DND-41 (cell line): Measurements from ENCODE around the gene MRAP2.

ENCODE experiments used
- ATAC-seq: fragments of 200-7000 bp; cut with Tn5 transposase; 3 replicates; pipeline ENCODE4 v1.9.1; 2021; ENCODE audit warnings: low read depth; ENCODE audit not compliant: insufficient read depth
- DNase-seq: peaks from one replicate; pipeline ENCODE4 v3.0.0-alpha.2; 2020
- H2AFZ ChIP-seq: 2 replicates; pipeline ENCODE4 v1.6.0; 2012; ENCODE audit warnings: low read depth, low read length
- H3K27ac ChIP-seq: 2 replicates; pipeline ENCODE4 v1.5.1; 2012; ENCODE audit warnings: low read length, inconsistent platforms
- H3K27me3 ChIP-seq: fragments of 200-600 bp; sonication (generic); 2 replicates; pipeline ENCODE4 v1.6.0; 2012; ENCODE audit warnings: low read length, mild to moderate bottlenecking, inconsistent platforms; ENCODE audit not compliant: insufficient read depth, poor library complexity
- H3K36me3 ChIP-seq: 2 replicates; pipeline ENCODE4 v1.5.1; 2012; ENCODE audit warnings: low read length, inconsistent platforms; ENCODE audit not compliant: insufficient read depth
- H3K4me1 ChIP-seq: 2 replicates; pipeline ENCODE4 v1.5.1; 2012; ENCODE audit warnings: mild to moderate bottlenecking, low read length; ENCODE audit not compliant: insufficient read depth
- H3K4me2 ChIP-seq: 2 replicates; pipeline ENCODE4 v1.6.0; 2012; ENCODE audit warnings: mild to moderate bottlenecking, moderate library complexity, low read length, inconsistent platforms; ENCODE audit not compliant: insufficient read depth
- H3K4me3 ChIP-seq, 2 experiments: fragments of 200-600 bp in 1 of 2; shearing (Covaris generic) in 1 of 2; 2 replicates each; pipeline ENCODE4 v1.5.1; 2012 to 2016; ENCODE audit warnings: inconsistent platforms in 2 of 2, low read length in 2 of 2, mild to moderate bottlenecking in 2 of 2, low read depth in 1 of 2, moderate library complexity in 1 of 2
- H3K79me2 ChIP-seq: 2 replicates; pipeline ENCODE4 v1.6.0; 2012; ENCODE audit warnings: low read length, inconsistent platforms; ENCODE audit not compliant: insufficient read depth
- H3K9ac ChIP-seq: 2 replicates; pipeline ENCODE4 v1.6.0; 2012; ENCODE audit warnings: low read depth, mild to moderate bottlenecking, inconsistent platforms, low read length, moderate library complexity
- H3K9me3 ChIP-seq: 2 replicates; pipeline ENCODE4 v1.5.1; 2012; ENCODE audit warnings: low read length, moderate library complexity, mild to moderate bottlenecking, inconsistent platforms; ENCODE audit not compliant: insufficient read depth, severe bottlenecking
- H4K20me1 ChIP-seq: 2 replicates; pipeline ENCODE4 v1.6.0; 2012; ENCODE audit warnings: low read length; ENCODE audit not compliant: insufficient read depth
- EZH2 ChIP-seq: IDR thresholded peaks from 3 replicates; pipeline ENCODE4 v1.6.1; 2012; ENCODE audit warnings: borderline replicate concordance, low read depth, mild to moderate bottlenecking, moderate library complexity, low read length, inconsistent platforms; ENCODE audit not compliant: severe bottlenecking
- TF ChIP-seq, protein P1 (sequence below): IDR thresholded peaks from 2 replicates; pipeline ENCODE4 v1.5.1; 2012; ENCODE audit warnings: borderline replicate concordance, low read length, moderate library complexity, mild to moderate bottlenecking; ENCODE audit not compliant: poor library complexity, severe bottlenecking; ENCODE audit errors: extremely low read depth

MRAP2 gene

DNA sequence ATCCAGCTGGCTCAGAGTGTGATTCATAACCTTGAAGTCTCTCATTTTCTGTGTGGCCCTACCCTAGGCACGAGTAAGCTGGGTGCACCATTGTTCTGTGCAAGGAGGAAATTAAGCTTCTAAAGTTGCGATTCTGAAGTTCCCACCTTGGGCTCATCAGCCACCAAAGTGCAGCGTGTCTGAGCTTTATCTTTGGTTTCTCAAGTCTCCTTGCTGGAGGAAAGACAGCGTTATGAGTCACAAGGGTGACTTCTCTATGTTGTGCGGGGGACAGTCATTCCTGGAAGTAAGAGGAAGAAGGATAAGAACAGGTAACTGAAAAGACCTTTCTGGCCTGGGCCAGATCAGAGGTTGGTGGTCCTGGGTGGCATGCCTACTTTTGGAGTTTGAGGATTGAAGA, 16.8 kb downstream of the MRAP2 start:
- Histone ChIP-seq H2AFZ (no peak overlapping the region), H3K9me3 (no peaks in the 10 kb centered on the region), H3K79me2 (no peaks in the 10 kb centered on the region), H3K27ac (no peak overlapping the region), H3K4me3 (no peak overlapping the region), H3K36me3 (no peaks in the 10 kb centered on the region), H3K4me1 (no peaks in the 10 kb centered on the region), H3K27me3 (no peaks in the 10 kb centered on the region), H3K9ac (no peak overlapping the region), H3K4me2 (no peak overlapping the region), H4K20me1 (no peaks in the 10 kb centered on the region)
- TF ChIP-seq, protein P1, sequence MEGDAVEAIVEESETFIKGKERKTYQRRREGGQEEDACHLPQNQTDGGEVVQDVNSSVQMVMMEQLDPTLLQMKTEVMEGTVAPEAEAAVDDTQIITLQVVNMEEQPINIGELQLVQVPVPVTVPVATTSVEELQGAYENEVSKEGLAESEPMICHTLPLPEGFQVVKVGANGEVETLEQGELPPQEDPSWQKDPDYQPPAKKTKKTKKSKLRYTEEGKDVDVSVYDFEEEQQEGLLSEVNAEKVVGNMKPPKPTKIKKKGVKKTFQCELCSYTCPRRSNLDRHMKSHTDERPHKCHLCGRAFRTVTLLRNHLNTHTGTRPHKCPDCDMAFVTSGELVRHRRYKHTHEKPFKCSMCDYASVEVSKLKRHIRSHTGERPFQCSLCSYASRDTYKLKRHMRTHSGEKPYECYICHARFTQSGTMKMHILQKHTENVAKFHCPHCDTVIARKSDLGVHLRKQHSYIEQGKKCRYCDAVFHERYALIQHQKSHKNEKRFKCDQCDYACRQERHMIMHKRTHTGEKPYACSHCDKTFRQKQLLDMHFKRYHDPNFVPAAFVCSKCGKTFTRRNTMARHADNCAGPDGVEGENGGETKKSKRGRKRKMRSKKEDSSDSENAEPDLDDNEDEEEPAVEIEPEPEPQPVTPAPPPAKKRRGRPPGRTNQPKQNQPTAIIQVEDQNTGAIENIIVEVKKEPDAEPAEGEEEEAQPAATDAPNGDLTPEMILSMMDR = no peak
- TF ChIP-seq EZH2 = no peak
- ATAC-seq (no peak), DNase-seq (no peak)

DNA sequence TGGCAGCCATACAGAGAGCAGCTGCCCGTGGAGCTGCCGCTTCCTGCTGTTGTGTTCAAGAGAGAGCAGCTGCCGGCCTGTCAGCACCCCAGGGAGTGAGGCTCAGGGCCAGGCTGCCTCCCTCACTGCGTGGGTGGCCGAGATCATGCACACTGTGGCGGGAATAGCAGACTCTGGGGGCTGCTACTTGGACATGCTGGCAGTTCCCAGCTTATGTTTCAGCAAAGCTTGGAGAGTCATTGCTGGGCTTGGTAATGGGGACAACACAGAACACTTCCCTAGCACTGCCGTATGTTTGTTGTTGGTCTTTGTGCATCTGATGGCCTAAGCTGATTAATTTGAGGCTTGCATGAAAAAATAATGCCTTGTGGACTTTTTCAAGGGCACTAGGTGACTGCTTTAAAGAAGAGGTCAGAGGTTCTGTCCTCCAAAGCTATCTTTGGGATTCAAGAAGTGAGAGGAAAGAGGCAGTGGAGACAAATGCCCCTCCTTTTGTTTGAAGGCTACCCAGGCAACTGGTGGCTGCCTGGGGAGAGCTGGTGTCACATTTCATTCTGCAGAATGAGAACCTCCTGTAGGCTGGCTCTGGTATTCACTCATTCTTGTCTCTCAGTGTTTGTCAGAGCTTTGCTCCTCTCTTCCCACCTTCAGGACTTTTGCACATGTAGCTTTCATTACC, 18.8 kb downstream of the MRAP2 start:
- H3K27me3 ChIP-seq = no peaks in the 10 kb centered on the region
- no peak overlapping the region for H2AFZ ChIP-seq
- H3K79me2 ChIP-seq = no peaks in the 10 kb centered on the region
- H3K4me1 ChIP-seq = no peaks in the 10 kb centered on the region
- DNase-seq = no peak
- no peak; the same call in 2 of the 3 replicates for ATAC-seq
- H3K9ac ChIP-seq = no peak overlapping the region
- no peak overlapping the region for H3K4me3 ChIP-seq
- TF ChIP-seq EZH2 = no peak
- TF ChIP-seq, protein P1 = no peak
- H4K20me1 ChIP-seq = no peaks in the 10 kb centered on the region
- no peaks in the 10 kb centered on the region for H3K36me3 ChIP-seq
- H3K27ac ChIP-seq = no peak overlapping the region
- H3K9me3 ChIP-seq = no peaks in the 10 kb centered on the region
- no peak overlapping the region for H3K4me2 ChIP-seq

DNA sequence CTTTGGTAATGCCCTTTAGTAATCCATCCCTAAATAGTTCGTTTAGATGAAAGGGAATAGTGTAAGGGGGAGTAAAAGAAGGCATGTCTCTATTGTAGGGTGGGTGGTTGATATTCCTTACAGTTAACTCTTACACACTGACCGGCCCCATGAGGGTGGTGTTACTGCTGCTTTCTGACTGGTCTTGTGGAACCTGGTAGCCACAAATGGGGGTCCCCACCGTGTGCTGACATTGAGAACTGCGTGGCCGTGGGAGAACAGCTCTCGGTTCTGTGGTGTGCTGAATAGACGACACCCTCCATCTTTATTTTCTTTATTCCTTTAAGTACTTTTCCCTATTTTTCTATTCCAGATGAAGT, 19.3 kb downstream of the MRAP2 start:
- Histone ChIP-seq H3K4me3 (no peak overlapping the region), H3K27ac (no peak overlapping the region), H3K27me3 (no peaks in the 10 kb centered on the region), H2AFZ (no peak overlapping the region), H3K9ac (no peak overlapping the region), H3K36me3 (no peaks in the 10 kb centered on the region), H3K9me3 (no peaks in the 10 kb centered on the region), H4K20me1 (no peaks in the 10 kb centered on the region), H3K4me1 (no peaks in the 10 kb centered on the region), H3K4me2 (no peak overlapping the region), H3K79me2 (no peaks in the 10 kb centered on the region)
- DNase-seq (no peak), ATAC-seq (no peak)
- no peak for TF ChIP-seq EZH2
- TF ChIP-seq, protein P1 = no peak

DNA sequence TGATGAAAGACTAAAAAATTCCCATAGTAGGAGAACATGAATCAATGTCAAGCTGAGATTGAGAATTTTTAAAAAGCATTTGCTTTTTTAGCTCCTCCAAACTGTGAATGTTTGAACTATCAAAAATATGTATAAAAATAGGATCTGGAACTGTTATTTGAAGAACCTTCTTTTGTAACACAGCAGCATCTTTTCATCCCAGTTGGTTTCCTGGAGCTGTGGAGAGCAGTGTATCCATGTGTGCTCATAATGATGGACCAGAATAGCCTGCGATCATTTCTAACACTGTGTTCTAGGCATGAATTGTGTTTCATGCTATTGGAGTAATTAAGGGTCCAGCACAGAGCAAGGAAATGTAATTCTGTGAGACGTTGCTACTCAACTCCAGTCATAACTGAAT, 22.1 kb downstream of the MRAP2 start:
- no peaks in the 10 kb centered on the region for H3K4me1 ChIP-seq
- no peak for TF ChIP-seq EZH2
- TF ChIP-seq, protein P1 = no peak

More for the DNA sequence above, 22.1 kb downstream of the MRAP2 start:
- no peaks in the 10 kb centered on the region for H4K20me1 ChIP-seq
- H3K4me2 ChIP-seq = no peak overlapping the region
- no peak for ATAC-seq
- no peak overlapping the region for H3K4me3 ChIP-seq
- no peak for DNase-seq
- H3K79me2 ChIP-seq = no peaks in the 10 kb centered on the region
- H3K27me3 ChIP-seq = no peaks in the 10 kb centered on the region
- no peaks in the 10 kb centered on the region for H3K9me3 ChIP-seq
- H3K36me3 ChIP-seq = no peaks in the 10 kb centered on the region
- H3K27ac ChIP-seq = no peak overlapping the region
- H2AFZ ChIP-seq = no peak overlapping the region
- H3K9ac ChIP-seq = no peak overlapping the region
